ENCODE data around the gene ARHGAP6. TPM values are rescaled to one million over a fixed set of nuclear protein-coding genes. Genes with fewer than 3 reads are reported as not detected.
A peak's percentile ranks its signal among the peaks of the same experiment; 100 is the strongest.
"Not testable (repeated sequence)": the region's sequence is repeated elsewhere in the genome, so short reads cannot be mapped to it uniquely, and the experiment has no call there.

The ARHGAP6 gene
- total RNA-seq, 1 experiment from 2014 or later = not detected

GRCh38 chrX:11381464-11381863, 284.3 kb downstream of the ARHGAP6 start:
- in situ Hi-C loops (cut with HindIII; ENCODE audit: low sequenced_read_pairs) = no loop called here
- DNase-seq (ENCODE audit: low spot score) = peak; percentile 11

- in situ Hi-C loops (cut with HindIII; ENCODE audit: low sequenced_read_pairs) = no loop called here
- DNase-seq (ENCODE audit: low spot score) = no peak
These were observed 285.4 kb downstream of the ARHGAP6 start for GRCh38 chrX:11380187-11380844.

GRCh38 chrX:11376163-11376562, 289.6 kb downstream of the ARHGAP6 start:
- no peak for DNase-seq (ENCODE audit: low spot score)
- in situ Hi-C loops (cut with HindIII; ENCODE audit: low sequenced_read_pairs) = no loop called here

- DNase-seq (ENCODE audit: low spot score) = no peak
- in situ Hi-C loops (cut with HindIII; ENCODE audit: low sequenced_read_pairs) = no loop called here
These were observed 290.1 kb downstream of the ARHGAP6 start for GRCh38 chrX:11375614-11376119.

- no peak for DNase-seq (ENCODE audit: low spot score)
- in situ Hi-C loops (cut with HindIII; ENCODE audit: low sequenced_read_pairs) = no loop called here
These were observed 291.1 kb downstream of the ARHGAP6 start for GRCh38 chrX:11374570-11374969.

DNA sequence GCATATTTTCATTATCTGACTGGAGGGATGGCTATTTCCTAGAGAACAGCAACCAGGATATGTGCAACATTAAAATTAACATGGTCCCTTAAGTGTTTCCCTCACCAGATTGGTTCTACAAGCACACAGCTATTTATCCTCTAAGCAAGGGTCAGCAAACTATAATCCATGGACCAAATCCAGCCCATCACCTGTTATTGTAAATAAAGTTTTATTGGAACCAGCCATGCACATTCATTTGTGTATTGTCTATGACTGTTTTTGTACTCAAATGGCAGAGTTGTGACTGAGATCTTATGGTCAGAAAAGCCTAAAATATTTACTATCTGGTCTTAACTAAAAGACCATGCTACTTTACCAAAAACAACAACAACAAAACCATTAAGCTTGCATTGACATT, 294.6 kb downstream of the ARHGAP6 start:
- in situ Hi-C loops (cut with HindIII; ENCODE audit: low sequenced_read_pairs) = no loop called here
- DNase-seq (ENCODE audit: low spot score) = no peak

- DNase-seq (ENCODE audit: low spot score) = no peak
- in situ Hi-C loops (cut with HindIII; ENCODE audit: low sequenced_read_pairs) = no loop called here
These were observed 297.9 kb downstream of the ARHGAP6 start for GRCh38 chrX:11367609-11368430.

DNA sequence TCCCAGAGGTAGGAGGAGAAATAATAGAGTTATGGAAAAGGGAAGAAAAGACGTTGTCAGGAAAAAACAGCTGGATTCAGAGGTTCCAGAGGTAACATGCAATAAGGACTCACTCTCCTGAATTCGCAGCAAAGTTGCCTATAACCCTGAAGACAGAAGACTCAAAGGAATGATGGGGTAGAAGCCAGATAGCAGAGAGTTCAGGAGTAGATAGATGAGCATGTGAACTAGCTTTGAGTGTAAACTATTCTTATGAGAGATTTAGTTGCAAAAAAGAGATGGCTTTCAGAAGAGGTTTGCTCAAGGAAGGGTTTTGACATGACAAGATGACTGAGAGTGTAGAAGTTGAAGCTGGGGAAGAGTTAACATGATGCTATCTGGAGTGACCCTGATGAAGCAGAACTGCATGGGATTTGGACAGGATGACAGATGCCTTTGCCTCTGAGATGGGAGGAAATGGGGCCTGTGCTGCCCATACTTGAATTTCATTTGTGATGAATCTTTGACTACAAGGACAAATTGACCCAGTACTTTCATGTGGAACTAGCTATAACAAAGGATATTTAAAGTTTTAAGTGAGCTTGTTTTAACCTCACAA, 298.6 kb downstream of the ARHGAP6 start:
- in situ Hi-C loops (cut with HindIII; ENCODE audit: low sequenced_read_pairs) = no loop called here
- no peak for DNase-seq (ENCODE audit: low spot score)

DNA sequence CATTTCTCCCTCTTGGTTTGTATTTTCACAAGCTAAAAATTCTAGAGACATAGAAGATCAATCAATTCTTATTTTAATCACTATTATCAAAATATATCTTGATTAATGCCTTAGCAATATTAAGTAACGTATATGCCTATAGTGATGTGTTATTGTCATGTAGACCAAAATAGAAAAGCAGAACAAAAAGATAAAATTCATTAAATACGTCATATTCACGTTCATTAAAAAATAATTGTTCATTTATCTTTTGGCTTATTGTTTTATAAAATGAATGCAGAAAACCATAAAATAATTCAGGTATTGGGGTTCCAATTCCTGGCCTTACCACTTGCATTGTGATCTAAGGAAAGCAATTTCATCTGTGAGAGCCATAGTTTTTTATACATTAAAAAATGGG, 300.3 kb downstream of the ARHGAP6 start:
- no peak for DNase-seq (ENCODE audit: low spot score)
- in situ Hi-C loops (cut with HindIII; ENCODE audit: low sequenced_read_pairs) = no loop called here

DNA sequence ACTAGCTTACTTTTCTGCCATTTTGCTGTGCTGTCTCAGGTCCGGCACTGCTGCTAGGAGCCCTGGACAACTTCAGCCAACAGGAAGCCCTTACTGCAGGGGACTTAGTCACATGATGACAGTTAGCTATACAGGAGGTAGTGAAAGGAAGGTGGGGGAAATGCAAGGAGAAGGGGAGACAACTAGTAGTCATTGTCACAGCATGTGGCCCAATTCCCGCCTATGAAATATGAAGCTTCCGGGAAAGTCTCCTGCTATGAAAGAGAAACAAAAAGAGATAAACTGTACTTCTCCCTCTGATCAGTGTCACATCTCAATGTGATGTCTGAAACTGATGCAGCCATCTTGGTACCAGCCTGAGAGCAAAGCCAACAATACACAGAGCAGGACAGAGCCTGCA, 300.9 kb downstream of the ARHGAP6 start:
- in situ Hi-C loops (cut with HindIII; ENCODE audit: low sequenced_read_pairs) = no loop called here
- no peak for DNase-seq (ENCODE audit: low spot score)

GRCh38 chrX:11363825-11364224, 301.9 kb downstream of the ARHGAP6 start:
- in situ Hi-C loops (cut with HindIII; ENCODE audit: low sequenced_read_pairs); DNase-seq (ENCODE audit: low spot score): not testable (repeated sequence)

DNA sequence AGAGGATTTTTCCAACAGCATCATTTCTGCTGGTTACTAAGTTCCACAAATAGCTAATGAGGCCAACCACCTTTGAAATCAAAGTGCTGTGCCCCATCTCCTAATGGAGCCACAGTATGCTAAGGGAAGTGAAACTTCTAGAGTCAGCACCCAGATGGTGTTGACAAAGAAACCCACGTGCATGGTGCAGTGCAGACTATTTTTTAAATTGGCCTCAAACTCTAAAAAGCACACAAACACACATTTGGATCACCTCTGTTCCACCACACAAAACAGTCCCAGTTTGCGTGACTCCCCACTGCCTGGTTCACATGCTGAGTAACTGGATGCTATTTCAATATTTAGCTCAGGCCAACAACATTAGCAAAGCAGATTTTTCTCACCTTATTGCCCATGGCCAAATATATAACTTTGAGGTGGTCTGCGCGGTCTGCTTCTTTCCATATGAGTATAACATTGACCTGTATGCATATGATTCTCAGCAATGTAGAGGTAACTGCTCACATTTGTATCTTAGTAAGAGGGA, 302.6 kb downstream of the ARHGAP6 start:
- in situ Hi-C loops (cut with HindIII; ENCODE audit: low sequenced_read_pairs) = no loop called here
- no peak for DNase-seq (ENCODE audit: low spot score)

DNA sequence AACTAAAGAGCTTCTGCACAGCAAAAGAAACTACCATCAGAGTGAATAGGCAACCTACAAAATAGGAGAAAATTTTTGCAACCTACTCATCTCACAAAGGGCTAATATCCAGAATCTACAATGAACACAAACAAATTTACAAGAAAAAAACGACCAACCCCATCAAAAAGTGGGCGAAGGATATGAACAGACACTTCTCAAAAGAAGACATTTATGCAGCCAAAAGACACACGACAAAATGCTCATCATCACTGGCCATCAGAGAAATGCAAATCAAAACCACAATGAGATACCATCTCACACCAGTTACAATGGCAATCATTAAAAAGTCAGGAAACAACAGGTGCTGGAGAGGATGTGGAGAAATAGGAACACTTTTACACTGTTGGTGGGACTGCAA, 304.1 kb downstream of the ARHGAP6 start:
- in situ Hi-C loops (cut with HindIII; ENCODE audit: low sequenced_read_pairs); DNase-seq (ENCODE audit: low spot score): not testable (repeated sequence)

GRCh38 chrX:11355944-11356343, 309.8 kb downstream of the ARHGAP6 start:
- in situ Hi-C loops (cut with HindIII; ENCODE audit: low sequenced_read_pairs); DNase-seq (ENCODE audit: low spot score): not testable (repeated sequence)

DNA sequence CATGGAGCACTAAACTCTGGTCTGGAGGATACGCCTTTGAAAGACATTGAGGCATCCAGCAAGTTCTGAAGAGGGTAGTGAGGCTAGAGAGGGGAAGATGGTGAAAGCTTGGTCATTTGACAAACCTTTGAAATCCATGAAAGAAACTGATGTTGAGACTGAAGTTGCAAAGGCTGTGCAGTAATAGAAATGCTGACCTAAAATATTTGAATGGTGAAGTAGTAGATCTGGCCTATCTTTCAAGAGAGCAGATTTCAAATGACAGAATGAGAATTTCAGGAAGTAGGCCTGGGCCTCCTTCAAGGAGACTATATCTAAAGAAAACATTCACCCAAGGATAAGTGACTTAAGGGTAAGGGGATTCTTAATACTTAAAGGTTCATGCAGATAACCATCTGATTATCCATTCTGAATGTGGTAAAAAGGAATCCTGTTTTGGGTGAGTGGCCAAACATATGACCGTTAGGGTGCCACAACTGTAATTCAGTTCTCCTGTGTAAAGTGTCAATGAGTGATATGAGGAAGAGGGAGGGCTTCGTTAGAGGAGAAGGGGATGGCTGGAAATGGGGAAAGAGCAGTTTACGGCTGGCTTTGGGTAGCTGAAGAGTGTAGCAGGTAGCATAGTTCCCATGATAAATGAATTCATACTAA, 310.3 kb downstream of the ARHGAP6 start:
- in situ Hi-C loops (cut with HindIII; ENCODE audit: low sequenced_read_pairs) = no loop called here
- DNase-seq (ENCODE audit: low spot score) = no peak

DNA sequence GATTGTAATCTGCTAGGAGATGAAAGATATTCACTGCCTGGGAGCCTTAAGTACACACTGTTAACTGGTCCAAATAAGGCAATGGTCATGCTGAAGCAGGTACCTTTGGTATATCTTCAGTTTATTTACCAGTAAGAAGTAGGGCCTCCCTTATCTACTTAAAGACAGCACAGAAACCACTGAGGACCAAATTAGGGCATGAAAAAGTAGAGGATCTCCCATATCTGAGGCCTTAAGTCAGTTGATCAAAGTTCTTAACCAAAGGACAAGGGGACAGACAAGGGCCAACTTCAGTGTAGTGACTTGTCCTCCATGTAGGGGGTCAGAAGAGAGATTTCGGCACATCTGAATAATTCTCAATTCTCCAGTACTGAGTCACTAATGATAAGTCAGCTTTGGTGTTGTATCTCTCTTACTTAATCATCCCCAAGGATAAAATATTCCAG, 313.4 kb downstream of the ARHGAP6 start:
- in situ Hi-C loops (cut with HindIII; ENCODE audit: low sequenced_read_pairs) = no loop called here

GRCh38 chrX:11351375-11352295, 314.1 kb downstream of the ARHGAP6 start:
- in situ Hi-C loops (cut with HindIII; ENCODE audit: low sequenced_read_pairs) = no loop called here

More for the DNA sequence above, 313.4 kb downstream of the ARHGAP6 start:
- DNase-seq (ENCODE audit: low spot score) = no peak

DNA sequence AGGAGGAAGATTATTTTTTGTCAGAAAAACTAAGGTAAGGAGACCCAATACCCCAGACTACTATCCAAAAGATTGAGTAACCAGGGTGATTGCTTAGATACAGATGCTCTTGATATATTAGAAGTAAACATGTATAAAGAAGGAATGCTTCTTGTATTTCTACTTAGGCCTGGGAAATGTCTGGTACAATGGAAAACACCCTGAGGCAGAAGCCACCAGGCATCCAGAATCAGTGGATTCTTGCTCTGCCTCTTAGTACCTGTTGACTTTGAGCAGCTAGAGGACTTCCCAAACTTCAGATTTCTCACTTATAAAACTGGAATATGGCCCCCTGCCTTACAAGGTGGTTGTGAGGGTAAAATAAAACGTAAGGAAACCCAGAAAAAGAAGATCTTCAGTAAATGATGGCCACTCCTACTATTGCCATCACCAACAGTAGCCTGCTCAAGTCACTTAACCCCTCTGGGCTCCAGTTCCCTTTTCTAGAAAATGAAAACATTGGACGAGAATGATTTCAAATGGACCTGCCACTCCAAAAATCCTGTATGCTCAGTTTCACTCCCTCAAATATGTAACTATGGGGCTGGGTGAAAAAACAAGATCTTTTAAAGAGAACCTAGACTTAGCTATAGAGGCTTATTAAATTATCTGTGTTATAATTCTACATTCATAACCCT, 315.9 kb downstream of the ARHGAP6 start:
- in situ Hi-C loops (cut with HindIII; ENCODE audit: low sequenced_read_pairs) = no loop called here
- no peak for DNase-seq (ENCODE audit: low spot score)

More at GRCh38 chrX:11351375-11352295, 314.1 kb downstream of the ARHGAP6 start:
- DNase-seq (ENCODE audit: low spot score) = peak; percentile 1
